Measurements from ENCODE around the gene TGFBR2. TPM values are rescaled to one million over a fixed set of nuclear protein-coding genes. Genes with fewer than 3 reads are reported as not detected.

Gene TGFBR2
- total RNA-seq, 4 donors from 2014 or later: 95.3 to 255 (median 211) TPM

GRCh38 chr3:30602946-30603345, 3.5 kb upstream of the TGFBR2 start:
- no peaks in the 10 kb centered on the region for H3K27me3 ChIP-seq
- intact Hi-C loops (cut with DNase I; ENCODE audit: low total_unique reads): no loop called here
- no peak overlapping the region for H3K27ac ChIP-seq
- H3K9me3 ChIP-seq: no peaks in the 10 kb centered on the region
- H3K36me3 ChIP-seq: no peaks in the 10 kb centered on the region
- H3K4me1 ChIP-seq: no peaks in the 10 kb centered on the region
- no peak for DNase-seq
- no peak overlapping the region for H3K4me3 ChIP-seq
- TF ChIP-seq CTCF (IDR thresholded peaks at IDR 0.05) (no peak), POLR2A (IDR thresholded peaks at IDR 0.05) (no peak)

GRCh38 chr3:30604093-30604492, 2.3 kb upstream of the TGFBR2 start:
- intact Hi-C loops (cut with DNase I; ENCODE audit: low total_unique reads): no loop called here
- Histone ChIP-seq H3K27ac (peak overlapping the region in 1 of 2 donors; percentile 8), H3K9me3 (no peaks in the 10 kb centered on the region), H3K4me3 (no peak overlapping the region), H3K36me3 (no peaks in the 10 kb centered on the region), H3K4me1 (no peaks in the 10 kb centered on the region), H3K27me3 (no peaks in the 10 kb centered on the region)
- no peak for DNase-seq
- no peak for TF ChIP-seq POLR2A (IDR thresholded peaks at IDR 0.05)

- no peak for DNase-seq
- Histone ChIP-seq H3K36me3 (no peaks in the 10 kb centered on the region), H3K27ac (peak overlapping the region; percentile 8 to 24), H3K27me3 (no peaks in the 10 kb centered on the region), H3K9me3 (no peaks in the 10 kb centered on the region), H3K4me1 (no peaks in the 10 kb centered on the region), H3K4me3 (no peak overlapping the region)
- intact Hi-C loops (cut with DNase I; ENCODE audit: low total_unique reads): no loop called here
- no peak for TF ChIP-seq CTCF (IDR thresholded peaks at IDR 0.05)
- no peak for TF ChIP-seq POLR2A (IDR thresholded peaks at IDR 0.05)
Observed at GRCh38 chr3:30604558-30604957, 1.8 kb upstream of the TGFBR2 start.

GRCh38 chr3:30605005-30605404, 1.4 kb upstream of the TGFBR2 start:
- no peak overlapping the region for H3K4me3 ChIP-seq
- no peaks in the 10 kb centered on the region for H3K9me3 ChIP-seq
- H3K27ac ChIP-seq: peak overlapping the region in 1 of 2 donors; percentile 98
- intact Hi-C loops (cut with DNase I; ENCODE audit: low total_unique reads): no loop called here
- no peak for TF ChIP-seq CTCF (IDR thresholded peaks at IDR 0.05)
- no peak for TF ChIP-seq POLR2A (IDR thresholded peaks at IDR 0.05)
- no peaks in the 10 kb centered on the region for H3K36me3 ChIP-seq
- no peak for DNase-seq
- H3K4me1 ChIP-seq: no peaks in the 10 kb centered on the region
- no peaks in the 10 kb centered on the region for H3K27me3 ChIP-seq

GRCh38 chr3:30605706-30606300, 598 bp upstream of the TGFBR2 start:
- H3K4me1 ChIP-seq: no peaks in the 10 kb centered on the region
- intact Hi-C loops (cut with DNase I; ENCODE audit: low total_unique reads): no loop called here
- TF ChIP-seq CTCF (IDR thresholded peaks at IDR 0.05) (no peak), POLR2A (IDR thresholded peaks at IDR 0.05) (no peak)
- H3K9me3 ChIP-seq: no peaks in the 10 kb centered on the region
- DNase-seq: no peak
- H3K36me3 ChIP-seq: no peaks in the 10 kb centered on the region
- peak overlapping the region; percentile 79 to 95 for H3K4me3 ChIP-seq
- no peaks in the 10 kb centered on the region for H3K27me3 ChIP-seq
- H3K27ac ChIP-seq: peak overlapping the region; percentile 98 to 99

Data from uterus (tissue), 4 donors.